Measurements from ENCODE around the gene CLDN25.
"Not testable (repeated sequence)": the region's sequence is repeated elsewhere in the genome, so short reads cannot be mapped to it uniquely, and the experiment has no call there.

DNA sequence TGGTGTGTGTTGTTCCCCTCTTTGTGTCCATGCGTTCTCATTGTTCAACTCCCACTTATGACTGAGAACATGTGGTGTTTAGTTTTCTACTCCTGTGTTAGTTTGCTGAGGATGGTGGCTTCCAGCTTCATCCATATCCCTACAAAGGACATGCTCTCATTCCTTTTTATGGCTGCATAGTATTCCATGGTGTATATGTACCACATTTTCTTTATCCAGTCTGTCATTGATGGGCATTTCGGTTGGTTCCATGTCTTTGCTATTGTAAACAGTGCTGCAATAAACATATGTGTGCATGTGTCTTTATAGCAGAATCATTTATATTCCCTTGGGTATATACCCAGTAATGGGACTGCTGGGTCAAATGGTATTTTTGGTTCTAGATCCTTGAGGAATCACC, 16.6 kb upstream of the CLDN25 start:
- TF ChIP-seq, protein P1, sequence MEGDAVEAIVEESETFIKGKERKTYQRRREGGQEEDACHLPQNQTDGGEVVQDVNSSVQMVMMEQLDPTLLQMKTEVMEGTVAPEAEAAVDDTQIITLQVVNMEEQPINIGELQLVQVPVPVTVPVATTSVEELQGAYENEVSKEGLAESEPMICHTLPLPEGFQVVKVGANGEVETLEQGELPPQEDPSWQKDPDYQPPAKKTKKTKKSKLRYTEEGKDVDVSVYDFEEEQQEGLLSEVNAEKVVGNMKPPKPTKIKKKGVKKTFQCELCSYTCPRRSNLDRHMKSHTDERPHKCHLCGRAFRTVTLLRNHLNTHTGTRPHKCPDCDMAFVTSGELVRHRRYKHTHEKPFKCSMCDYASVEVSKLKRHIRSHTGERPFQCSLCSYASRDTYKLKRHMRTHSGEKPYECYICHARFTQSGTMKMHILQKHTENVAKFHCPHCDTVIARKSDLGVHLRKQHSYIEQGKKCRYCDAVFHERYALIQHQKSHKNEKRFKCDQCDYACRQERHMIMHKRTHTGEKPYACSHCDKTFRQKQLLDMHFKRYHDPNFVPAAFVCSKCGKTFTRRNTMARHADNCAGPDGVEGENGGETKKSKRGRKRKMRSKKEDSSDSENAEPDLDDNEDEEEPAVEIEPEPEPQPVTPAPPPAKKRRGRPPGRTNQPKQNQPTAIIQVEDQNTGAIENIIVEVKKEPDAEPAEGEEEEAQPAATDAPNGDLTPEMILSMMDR (conservative IDR thresholded peaks at IDR 0.05; ENCODE audit: low read length), result not testable (repeated sequence)
- TF ChIP-seq EZH2phosphoT487 (IDR thresholded peaks at IDR 0.05; ENCODE audit: borderline replicate concordance, low read depth, low read length), result not testable (repeated sequence)
